Activated CD4-positive, alpha-beta T cell treated with anti-CD3 and anti-CD28 coated beads for 24 hours (primary cell): ENCODE results near the gene RSAD2.

Experiments used
- DNase-seq, 2 donors: peaks; one replicate each; pipeline ENCODE4 v3.0.0-alpha.2; 2020; ENCODE audit warnings: low read depth in 2 of 2

The RSAD2 gene

DNA sequence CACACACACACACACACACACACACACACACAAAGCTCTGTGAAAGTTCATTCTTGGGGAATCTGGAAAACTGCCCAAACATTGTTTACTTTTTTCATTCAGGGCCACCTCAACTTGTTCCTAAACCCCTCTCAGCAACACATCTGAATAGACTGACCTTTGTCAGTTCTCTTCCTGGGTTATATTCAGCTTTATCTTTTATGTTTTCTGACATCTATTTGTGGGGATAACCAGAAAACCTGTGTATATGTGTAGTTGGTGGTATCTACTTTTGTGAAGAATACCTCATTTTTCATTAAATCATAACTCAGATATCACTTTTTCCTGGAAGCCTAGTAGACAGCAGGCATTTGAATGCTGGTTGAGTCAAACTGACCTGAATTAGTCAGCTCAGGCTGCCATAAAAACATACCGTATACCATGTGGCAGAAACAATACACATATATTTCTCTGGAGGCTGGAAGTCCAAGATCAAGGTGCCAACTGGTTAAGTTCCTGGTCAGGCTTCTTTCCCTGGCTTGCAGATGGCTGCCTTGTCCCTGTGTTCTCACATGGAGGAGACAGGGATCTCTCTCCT lies 28.7 kb downstream of the RSAD2 start:
- no peak for DNase-seq

DNA sequence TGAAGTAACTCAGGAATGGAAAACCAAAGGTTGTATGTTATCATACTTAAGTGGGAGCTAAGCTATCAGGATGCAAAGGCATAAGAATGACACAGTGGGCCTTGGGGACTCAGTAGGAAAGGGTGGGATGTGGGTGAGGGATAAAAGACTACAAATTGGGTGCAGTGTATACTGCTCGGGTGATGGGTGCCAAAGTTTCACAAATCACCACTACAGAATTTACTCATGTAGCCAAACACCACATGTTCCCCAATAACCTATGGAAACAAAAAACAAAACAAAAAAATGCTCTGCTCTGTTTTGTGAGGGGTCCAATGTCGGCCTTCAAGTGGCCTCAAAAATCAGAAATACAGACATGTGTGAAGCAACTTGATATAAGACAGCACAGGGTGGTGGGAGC lies 30.7 kb downstream of the RSAD2 start:
- no peak for DNase-seq

DNA sequence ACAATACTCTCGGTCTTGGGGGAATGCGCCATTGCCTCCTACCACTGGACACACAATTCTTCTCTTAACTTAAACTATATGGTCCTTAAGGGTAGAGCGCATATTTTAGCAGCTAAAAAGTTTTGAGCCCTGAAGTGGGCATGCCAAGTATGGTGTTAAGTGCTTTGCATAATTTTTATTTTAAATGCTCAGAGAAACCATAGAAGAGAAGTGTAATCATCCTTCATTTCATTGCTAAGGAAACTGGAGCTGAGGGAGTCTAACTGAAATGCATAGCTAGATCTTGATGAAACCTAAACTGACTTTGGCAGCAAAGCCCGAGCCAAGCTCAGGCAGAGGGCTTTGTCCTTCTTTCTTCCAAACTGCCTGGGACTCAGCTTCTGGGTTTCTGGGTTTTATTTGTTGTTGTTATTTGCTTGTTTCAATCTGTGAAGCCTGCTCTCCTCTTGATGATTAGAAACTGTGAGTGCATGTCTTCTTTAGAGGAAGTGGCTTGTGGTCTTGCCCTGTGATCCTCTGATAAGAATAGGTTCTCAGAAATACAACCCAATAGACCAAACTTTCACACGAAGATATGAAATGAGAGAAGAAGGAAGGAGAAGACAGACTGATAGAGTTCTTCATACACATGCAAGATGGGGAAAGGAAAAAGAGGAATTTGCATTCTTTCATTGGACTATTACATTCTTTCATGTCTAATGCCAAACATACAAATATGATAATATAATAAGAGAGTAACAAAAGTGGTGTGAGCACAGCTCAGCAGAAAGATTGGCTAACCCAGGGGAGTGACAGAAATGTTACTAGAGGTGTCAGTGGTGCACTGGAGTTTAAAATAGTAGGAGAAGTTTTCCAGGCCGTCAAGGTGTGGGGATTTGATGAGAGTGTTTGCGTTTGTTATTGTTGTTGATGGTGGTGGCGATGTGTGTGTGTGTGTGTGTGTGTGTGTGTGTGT lies 32.1 kb downstream of the RSAD2 start:
- no peak for DNase-seq

DNA sequence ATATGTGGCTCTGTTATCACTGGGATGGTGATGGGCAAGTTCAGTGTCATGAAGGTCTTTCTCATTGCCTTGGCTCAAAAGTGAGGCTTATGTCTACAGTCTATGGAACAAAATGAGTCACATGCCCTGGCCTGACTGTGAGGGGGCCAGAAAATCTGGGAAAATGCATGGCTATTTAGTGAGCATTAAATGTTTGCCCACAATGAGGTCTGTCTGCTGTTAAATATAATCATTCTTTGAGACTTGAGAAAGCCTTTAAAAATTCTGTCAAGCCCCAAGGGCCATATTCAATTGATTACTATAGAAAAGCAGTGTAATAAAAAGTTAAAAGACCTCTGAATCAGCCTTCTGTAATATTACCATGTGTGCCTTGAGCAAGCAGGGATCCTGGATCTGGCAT lies 34.1 kb downstream of the RSAD2 start:
- no peak for DNase-seq

DNA sequence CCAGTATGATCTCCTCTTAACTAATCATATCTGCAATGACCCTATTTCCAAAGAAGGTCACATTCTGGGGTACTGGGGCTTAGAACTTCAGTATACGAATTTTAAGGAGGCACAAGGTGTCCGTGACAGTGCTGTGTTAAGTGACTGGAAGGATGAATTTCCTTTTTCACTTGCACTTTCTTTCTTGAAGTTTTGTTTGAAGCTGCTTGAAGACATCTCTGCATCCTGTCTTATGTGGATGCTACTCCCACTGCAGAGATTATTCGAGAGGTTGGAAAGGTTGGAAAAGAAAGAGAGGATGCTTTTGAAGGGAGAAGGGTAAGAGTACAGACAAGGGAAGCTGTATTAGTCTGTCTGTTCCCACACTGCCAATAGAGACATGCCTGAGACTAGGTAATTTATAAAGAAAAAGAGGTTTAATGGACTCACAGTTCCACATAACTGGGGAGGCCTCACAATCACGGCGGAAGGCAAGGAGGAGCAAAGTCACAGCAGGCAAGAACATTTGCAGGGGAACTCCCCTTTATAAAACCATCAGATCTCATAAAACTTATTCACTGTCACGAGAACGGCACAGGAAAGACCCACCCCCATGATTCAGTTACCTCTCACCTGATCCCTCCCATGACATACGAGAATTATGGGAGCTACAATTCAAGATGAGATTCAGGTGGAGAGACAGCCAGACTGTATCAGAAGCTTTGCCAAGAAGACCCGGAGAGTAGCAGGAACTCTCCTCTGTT lies 36.0 kb downstream of the RSAD2 start:
- DNase-seq: peak in 1 of 2 donors; percentile 20

DNA sequence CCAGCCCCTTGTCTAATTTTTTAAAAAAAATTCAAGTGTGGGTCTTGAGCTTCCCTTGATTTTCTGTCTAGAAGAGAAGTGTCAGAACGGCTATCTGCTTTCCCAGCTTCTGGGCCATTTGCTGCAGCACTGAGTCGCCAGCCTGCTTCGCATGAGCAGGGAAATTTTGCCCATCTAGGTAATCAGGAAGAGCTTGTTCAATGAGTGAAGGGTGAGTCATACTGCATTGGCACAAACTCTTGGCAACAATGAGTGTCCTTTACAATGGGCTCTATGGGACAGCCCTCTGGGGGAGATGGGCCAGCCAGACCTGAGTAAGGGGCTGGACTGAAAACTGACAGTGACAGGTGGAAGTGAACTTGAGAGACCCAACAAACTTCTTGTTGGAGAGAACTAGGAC lies 37.3 kb downstream of the RSAD2 start:
- no peak for DNase-seq

DNA sequence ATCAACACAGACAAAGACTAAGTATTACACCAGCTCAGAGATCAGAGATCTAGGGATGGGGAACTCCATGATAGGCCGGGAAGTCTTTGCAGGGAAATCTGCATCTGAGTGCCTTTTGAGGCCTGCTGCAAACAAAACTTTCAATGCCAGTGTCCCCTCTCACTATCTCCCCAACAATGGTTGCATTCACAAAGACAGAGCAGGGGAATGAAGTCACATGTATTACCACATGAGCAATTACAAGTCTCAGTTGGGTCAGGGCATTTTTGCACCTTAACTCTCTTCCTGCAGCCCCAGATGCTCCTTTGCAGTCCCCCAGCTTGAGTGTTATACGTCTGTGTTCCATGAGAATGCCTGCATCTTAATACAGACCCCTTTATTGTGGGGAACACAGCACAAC lies 37.8 kb downstream of the RSAD2 start:
- DNase-seq: no peak

DNA sequence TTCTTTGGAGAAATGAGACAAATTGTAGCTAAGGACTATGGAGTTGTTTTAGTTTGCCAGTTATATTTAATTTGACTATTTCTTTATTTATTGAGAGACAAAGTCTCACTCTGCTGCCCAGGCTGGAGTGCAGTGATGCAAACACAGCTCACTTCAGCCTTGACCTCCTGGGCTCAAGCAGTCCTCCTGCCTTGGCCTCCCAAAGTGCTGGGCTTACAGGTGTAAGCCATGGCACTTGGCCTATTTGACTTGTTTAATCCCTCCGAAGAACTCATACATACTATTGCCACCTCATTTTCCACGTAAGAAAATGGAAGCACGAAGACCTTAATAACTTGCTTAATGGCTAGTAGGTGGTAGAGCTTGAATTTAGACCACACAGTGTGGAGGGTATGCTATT lies 38.6 kb downstream of the RSAD2 start:
- DNase-seq: no peak

DNA sequence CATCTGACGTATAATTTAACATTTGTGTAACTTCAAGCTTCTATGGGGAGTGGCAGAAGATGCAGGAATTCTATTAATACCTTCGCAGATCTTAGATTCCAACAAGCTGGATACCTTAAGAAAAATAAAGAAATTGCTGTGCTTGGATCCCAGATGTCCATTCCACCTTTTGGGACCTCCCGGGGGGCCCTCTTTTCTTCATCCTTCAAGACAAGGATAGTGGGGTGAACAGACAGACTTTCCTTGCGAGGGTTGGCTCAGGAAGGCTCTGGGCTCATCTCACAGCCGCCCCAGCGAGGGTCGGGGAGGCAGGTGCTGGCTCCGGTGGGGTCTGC lies 39.1 kb downstream of the RSAD2 start:
- no peak for DNase-seq

DNA sequence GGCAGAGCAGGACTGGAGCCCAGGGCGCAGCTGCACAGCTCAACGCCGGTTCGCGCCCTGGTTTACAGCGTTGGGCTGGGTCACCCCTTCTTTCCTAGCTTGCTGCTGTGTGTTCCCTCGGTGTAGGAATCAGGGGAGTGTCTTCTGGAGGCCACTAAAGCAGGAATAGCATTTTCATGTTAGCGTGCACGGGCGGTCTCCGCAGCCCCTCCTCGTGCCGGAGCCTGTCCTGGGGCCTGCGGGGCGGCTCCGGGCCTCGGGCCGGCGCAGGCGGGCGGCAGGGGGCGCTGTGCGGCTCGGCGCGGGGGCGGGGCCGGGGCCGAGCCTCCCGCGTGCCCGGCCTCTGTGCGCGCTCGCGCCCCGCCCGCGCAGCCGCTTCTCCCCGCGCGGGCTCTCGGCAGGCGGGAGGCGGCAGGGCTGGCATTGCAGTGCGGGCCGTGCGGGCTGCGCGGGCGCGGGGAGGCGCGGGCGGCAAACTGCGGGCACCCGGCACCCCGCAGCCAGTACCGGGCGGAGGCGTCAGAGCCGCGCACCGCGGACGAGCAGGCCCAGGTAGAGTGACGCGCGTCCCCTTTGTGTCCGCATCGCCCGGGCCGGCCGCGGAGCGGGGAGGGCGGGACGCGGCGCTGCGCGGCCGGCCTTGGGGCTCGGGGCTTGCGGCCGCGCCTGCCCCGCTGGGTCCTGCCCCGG lies 39.6 kb downstream of the RSAD2 start, which contains the start of gene RNF144A:
TSS of gene RNF144A (plus strand) at position 342 of the 690 bp plus-strand sequence. CDS start 79,515 bp downstream, outside the sequence.
- peak; percentile 63 to 68 for DNase-seq

DNA sequence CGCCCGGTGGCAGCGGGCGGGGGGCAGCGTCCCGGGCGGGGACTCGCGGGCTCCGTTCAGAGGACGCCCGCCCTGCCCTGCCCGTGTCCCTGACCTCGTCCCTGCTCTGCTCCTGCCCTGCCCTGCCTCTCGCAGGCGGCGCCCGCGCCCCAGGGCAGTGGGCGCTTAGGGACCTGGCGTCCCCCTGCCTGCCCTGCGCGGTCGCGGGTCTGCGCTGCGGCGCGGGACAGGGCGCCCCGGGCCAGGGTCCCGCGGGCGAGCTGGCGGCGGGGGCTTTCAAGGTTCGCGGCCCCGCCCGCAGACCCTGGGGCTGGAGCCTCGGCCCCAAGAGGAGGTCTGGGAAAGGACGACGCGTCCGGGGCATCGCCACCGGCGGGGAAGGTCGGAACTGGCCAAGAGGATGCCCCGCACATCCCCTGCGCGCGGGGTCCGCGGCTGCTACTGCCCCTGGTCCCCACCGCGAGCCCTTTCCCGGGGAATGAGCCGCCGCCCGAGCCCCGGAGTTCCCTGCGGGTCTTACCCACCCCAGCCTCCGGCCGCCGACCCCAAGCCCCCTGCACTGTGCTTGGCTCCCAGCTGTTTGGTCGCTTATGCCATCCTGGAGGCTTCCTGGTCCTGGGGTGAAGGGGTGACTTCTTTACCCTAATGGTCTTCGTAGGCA lies 40.3 kb downstream of the RSAD2 start:
- DNase-seq: no peak

DNA sequence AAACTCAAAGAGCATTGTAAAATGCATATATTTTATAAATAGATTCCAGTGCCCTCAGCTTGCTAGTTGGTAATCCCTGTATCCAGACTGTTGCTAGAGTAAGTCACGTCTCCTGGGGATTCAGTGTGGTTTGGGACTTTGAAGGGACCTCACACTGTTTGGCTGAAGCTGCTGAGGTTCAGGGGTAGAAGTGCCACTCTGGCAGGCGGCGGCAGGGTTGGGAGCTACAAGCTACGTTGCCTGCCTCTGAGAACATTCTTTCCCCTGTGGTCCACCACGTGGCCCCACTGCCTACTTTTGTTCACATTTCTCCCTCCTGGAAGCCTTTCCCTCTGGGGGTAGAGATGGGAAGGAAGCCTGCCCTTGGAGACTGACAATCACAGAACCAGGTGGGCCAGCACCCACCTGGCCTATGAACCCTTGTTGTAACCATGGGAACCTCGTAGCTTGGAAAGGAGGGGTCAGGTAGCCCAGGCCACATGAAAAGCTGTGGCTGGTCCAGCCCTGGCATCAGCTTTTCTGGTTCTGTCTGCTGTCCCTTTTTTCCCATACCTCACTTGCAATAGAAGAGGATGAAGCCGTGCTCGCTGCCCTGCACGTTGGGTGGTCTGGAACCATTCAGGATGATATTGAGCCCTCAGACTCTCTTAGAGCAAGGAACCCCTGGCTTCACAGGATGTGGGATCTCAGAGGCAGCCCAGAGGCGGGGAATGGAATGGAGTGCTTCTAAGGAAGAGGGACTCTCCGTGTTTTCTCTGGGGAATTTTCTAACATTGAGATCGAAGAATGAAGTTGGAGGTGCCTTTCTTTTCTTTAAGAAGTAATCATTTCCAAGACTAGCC lies 42.5 kb downstream of the RSAD2 start:
- no peak for DNase-seq

DNA sequence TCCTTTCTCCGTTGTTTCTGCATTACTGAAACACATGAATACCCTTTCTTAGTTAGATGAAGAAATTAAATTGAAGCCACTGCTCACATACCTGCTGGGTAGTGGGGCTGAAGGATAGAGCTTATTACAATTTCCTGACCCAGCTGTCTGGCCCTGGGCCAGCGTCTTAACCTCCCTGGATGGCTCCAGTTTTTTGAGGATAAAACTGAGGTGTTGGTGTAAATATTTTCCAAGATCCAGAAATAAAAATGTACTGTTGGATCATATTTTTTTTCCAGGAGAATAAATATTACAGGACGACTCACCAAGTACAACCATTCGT lies 43.1 kb downstream of the RSAD2 start:
- DNase-seq: no peak

DNA sequence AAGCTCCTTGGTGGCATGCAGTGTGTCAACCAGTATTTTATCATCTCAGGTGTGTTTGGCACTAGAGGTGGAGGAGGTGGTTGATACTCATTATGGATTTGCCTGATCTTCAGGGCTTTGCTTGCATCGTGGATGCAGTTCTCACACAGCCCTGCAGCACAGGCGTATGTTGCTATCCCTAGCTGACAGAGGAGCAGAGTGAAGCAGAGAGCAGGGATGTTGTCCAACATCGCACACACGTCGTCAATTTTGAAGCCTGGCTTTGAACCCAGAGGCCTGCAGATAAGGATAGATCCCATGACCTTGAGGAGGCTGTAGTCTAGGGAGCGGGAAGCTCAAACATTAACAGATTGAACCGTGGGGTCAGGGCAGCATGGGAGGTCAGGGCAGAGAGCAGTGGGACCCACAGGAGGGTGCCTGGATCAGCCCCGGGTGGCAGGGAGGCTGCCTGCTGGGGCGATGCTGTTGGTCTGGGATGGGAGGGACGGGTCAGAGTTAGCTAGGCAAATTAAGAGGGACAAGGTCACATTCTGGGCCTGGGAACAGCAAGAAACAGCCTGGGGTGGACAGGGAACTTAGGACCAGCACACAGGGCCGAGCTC lies 43.8 kb downstream of the RSAD2 start:
- no peak for DNase-seq

DNA sequence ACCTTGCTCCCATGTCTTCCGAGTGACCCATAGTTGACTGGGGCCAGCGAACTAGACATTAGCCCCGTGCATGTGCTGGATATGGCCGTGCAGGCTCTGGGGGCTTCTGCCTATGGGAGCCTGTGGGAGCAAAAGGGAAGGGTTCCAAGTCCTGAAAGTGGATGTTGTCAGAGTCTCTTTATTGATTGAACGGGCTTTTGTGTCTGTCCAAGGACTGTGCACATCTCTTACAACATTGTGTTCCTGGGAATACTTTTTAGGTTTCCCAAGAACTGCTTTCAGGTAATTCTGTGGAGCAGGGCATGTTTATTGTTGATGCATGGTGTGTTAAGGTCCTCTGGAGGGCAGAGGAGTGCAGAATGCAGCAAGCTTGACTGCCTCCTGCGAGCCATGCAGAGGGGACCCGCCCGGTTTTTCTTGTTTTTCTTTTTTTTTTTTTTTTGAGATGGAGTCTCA lies 44.7 kb downstream of the RSAD2 start:
- no peak for DNase-seq

DNA sequence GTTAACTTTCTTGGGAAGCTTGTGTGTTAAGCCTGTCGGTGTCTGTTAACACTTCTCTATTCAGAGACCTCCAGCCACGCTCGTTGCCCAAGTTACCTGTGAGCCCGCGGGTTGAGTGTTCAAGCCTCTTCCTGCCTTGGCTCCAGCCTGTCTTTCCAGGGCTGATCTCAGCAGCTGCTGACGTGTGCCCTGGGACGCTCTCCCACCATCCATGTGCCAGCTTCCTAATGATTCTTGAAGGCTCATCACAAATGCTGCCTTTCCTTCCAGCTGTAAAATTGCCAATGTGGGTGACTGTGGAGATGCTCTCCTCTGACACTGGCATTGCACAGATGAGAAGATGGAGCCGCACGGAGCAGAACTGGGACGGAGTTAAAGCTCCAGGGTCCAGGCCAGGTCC lies 45.7 kb downstream of the RSAD2 start:
- no peak for DNase-seq

DNA sequence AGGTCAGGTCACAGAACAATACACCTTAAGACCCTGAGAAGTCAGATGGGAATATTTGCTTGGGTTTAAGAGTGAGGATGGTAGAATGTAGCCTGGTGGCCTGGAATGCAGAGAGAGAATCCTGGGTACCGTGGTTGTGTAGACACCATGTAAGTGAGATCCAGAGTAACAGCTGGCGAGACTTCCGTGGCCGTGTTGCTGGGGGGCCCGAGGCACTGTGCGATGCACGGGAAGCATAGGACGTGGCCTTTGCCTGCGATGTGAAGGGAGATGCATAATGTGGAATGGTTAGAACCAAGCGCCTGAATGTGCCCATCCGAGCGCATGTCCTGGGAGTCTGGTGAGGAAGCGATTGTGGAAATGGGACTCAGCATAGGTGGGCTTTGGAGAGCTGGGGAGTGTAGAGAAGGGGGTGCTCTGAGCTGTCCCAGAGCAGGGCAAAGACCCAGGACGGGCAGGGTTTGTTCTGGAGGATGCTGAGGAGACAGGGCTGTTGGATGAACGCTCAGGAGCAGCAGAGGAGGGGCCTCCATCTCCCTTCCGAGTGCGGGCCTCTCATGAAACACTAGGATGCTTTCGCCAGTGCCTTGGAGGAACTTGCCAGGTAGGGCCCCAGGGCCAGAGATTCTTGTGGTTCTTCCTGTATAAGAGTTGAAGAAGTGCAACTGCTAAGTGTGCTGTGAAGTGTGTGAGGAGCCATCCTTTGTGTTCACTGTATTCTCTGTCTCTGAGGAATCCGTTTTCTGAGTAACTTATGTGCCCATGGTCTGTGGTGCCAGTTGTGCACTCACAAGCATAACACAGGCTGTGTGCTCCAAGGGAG lies 46.7 kb downstream of the RSAD2 start:
- DNase-seq: no peak

DNA sequence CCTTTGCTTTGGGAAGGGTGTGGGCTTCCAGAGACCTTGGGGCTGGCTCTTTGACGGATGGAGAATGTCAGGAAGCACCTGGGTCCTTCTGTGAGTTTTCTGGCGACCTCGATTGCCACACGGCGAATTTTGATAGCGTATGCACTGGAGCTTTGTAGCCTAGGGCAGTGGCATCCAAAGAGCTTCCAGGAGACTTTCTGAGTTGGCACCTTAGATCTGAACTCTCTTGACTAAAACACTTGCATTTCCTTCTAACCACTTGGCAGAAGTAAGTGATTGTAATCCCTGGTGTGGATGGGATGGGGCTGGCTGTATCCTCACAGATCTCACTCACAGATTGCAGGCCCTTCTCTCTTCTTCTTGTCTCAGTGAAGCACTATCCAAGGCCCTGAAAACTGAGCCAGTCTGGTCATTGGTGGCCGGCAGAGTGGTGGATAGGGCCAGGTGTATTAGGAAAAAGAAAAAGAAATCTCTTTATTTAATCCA lies 47.4 kb downstream of the RSAD2 start:
- no peak for DNase-seq

DNA sequence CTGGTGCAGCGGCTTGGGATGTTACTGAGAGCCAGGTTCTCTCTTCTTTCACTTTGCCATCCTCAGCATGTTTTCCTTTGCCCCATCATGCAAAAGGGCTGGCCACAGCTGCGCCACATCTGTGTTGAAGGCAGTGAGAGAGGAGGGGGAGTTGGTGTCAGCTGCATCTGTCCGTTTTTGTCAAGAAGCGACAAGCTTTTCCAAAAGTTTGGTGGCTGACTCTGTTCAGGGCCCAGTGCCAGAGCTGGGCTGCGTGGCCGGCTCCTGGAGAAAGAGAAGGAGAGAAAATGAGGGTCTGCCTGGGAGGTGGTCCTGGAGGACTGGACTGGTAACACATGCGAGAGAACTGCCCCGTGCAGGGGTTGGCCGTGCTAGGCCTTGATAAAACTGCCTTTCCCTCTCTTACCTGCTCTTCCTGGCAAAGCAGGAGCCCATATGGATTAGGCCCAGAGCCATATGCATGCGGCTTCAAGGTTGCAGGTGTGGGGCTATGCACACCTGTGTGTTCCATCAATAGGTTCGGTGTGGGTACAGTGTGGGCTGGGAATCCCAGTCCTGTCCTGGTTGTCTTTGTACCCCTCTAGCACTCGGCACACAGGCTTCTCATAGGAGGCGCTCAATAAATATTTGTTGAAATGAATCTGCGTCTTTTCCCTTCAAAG lies 48.6 kb downstream of the RSAD2 start:
- no peak for DNase-seq
